Heart left ventricle (tissue), 16 donors: ENCODE results near the gene ATF4. TPM values are rescaled to one million over a fixed set of nuclear protein-coding genes. Genes with fewer than 3 reads are reported as not detected.

ENCODE experiments used
- ATAC-seq, 4 donors: fragments of 200-7000 bp; cut with Tn5 transposase; one replicate each; pipeline ENCODE4 v1.9.1; 2020 to 2022; ENCODE audit warnings: moderate library complexity in 4 of 4, mild to moderate bottlenecking in 3 of 4, moderate number of reproducible peaks in 1 of 4
- DNase-seq, 5 donors: peaks; one replicate each; pipeline ENCODE4 v3.0.0-alpha.2; 2020
- H3K27ac ChIP-seq, 12 donors: fragments of 200-600 bp; sonication (generic) in 4 of 12; one replicate each; pipeline versions ENCODE4 v1.5.0 to v1.8.0; 2016 to 2022; ENCODE audit warnings: mild to moderate bottlenecking in 2 of 12
- H3K27me3 ChIP-seq, 9 donors: fragments of 200-600 bp; sonication (generic) in 2 of 9; one replicate each; pipeline versions ENCODE4 v1.5.1 to v1.8.0; 2016 to 2022; ENCODE audit warnings: mild to moderate bottlenecking in 3 of 9
- H3K36me3 ChIP-seq, 9 donors: fragments of 200-600 bp; sonication (generic) in 2 of 9; one replicate each; pipeline versions ENCODE4 v1.5.0 to v1.8.0; 2018 to 2022; ENCODE audit warnings: mild to moderate bottlenecking in 2 of 9
- H3K4me1 ChIP-seq, 12 donors: fragments of 200-600 bp; sonication (generic) in 4 of 12; one replicate each; pipeline versions ENCODE4 v1.5.0 to v1.8.0; 2016 to 2022; ENCODE audit warnings: mild to moderate bottlenecking in 3 of 12
- H3K4me3 ChIP-seq, 12 donors: fragments of 200-600 bp; sonication (generic) in 4 of 12; one replicate each; pipeline versions ENCODE4 v1.5.0 to v1.8.0; 2017 to 2022; ENCODE audit warnings: mild to moderate bottlenecking in 9 of 12, moderate library complexity in 4 of 12
- H3K9me3 ChIP-seq, 12 donors: fragments of 200-600 bp; sonication (generic) in 4 of 12; one replicate each; pipeline versions ENCODE4 v1.5.0 to v1.8.0; 2016 to 2022; ENCODE audit warnings: mild to moderate bottlenecking in 1 of 12
- CTCF ChIP-seq, 12 donors: fragments of 200-600 bp; sonication (generic) in 4 of 12; IDR thresholded peaks; one replicate each; pipeline versions ENCODE4 v1.5.0 to v1.8.0; 2018 to 2022; ENCODE audit warnings: antibody characterized with exemption in 12 of 12, mild to moderate bottlenecking in 5 of 12
- POLR2A ChIP-seq, 2 donors: fragments of 450-650 bp; IDR thresholded peaks; one replicate each; pipeline ENCODE4 v1.6.1; 2017; ENCODE audit warnings: antibody characterized with exemption in 2 of 2, mild to moderate bottlenecking in 2 of 2, moderate library complexity in 2 of 2
- WGBS, 4 donors: extraction: QIAGEN DNeasy Blood & Tissue Kit in 2 of 4; methylation state at CpG; one replicate each; pipeline versions ENCODE4 v1.1.5 to v1.1.7; 2013 to 2018; 5-methylcytosine and 5-hydroxymethylcytosine counted together
- intact Hi-C, 10 donors: fragments of 100-400 bp; cut with DNase I; formaldehyde crosslinking; loops; one replicate each; pipeline versions ENCODE4 v1.11.1 to v1.14.2; 2022
- polyA plus RNA-seq, 2 donors: library from polyadenylated mRNA; stranded (reverse); fragments of 200-250 nt; gene quantifications; one replicate each; pipeline ENCODE4 v1.2.3, GENCODE V29; 2013
- total RNA-seq, 9 donors: library from RNA; depleted of rRNA in 2 of 9; stranded (reverse); fragments of >200 nt in 2 of 9; fragmentation: NEBNext Ultra II Directional in 3 of 9; extraction: Animal tissue kit (Norgen Biotek cat#: 25700) in 3 of 9; gene quantifications; one replicate each; pipeline versions ENCODE4 v1.1.0 to v1.2.4, GENCODE V29; 2016 to 2023
- donor health status: ischemic (EF 13 %, LVEDD 7.1; RV severe dilation, severe dysfunction).
- donor health status: healthy with polysubstance abuse.
- donor health status: DM: no; HTN: yes; CAD: no.
- donor health status: DM: no; HTN: no; CAD: no.
- donor health status: ischemic (EF 25% LVEDD 6.9; RV normal size, moderate dysfunction).
- donor health status: ischemic (EF 25% LVEDD 5.7; RV mildly dilated, moderate dysfunction).
- donor health status: healthy.
- donor health status: DM: yes; HTN: yes; CAD: no.
- donor health status: ischemic (EF 35%, LVEDD 5.7; RV mildly dilated, moderate dysfunction).
- donor health status: nonischemic (EF 11% LVEDD 7.7; RV severe dilation, severe dysfunction).
- donor health status: DM: yes; HTN: yes; CAD: no.
- donor health status: PGD.
- donor health status: ischemic (EF 29% LVEDD 5.4; RV normal size, mild dysfunction).
- donor health status: nonischemic (EF 23%, LVEDD 6.1; RV moderate dilation, normal function).

Gene ATF4
- total and polyA plus RNA-seq, 11 donors, result 117 to 458 (median 176) TPM

- intact Hi-C loops, result no loop called here
- peaks cover 0 to 16% (median 0%) of the 10 kb centered on the region in 12 donors for H3K4me1 ChIP-seq
- WGBS, 4 donors, result 59 to 100% (median 91%) methylated on average over 3 of the region's 3 CpGs
- ATAC-seq, result no peak
- DNase-seq, result no peak
- no peak overlapping the region for H3K27ac ChIP-seq
- H3K4me3 ChIP-seq, result no peak overlapping the region
- no peaks in the 10 kb centered on the region for H3K9me3 ChIP-seq
- no peaks in the 10 kb centered on the region for H3K27me3 ChIP-seq
- TF ChIP-seq POLR2A (IDR thresholded peaks at IDR 0.05) (no peak), CTCF (IDR thresholded peaks at IDR 0.05) (no peak)
- H3K36me3 ChIP-seq, result no peaks in the 10 kb centered on the region
Measured at GRCh38 chr22:39482768-39483167, 37.6 kb upstream of the ATF4 start.

- intact Hi-C loops, result no loop called here
- Histone ChIP-seq H3K27me3 (no peaks in the 10 kb centered on the region), H3K4me1 (peaks cover 0 to 17% (median 0%) of the 10 kb centered on the region in 12 donors), H3K36me3 (peaks cover 0 to 9% (median 0%) of the 10 kb centered on the region in 9 donors), H3K4me3 (no peak overlapping the region), H3K9me3 (no peaks in the 10 kb centered on the region), H3K27ac (peak overlapping the region in 1 of 12 donors; percentile 22)
- TF ChIP-seq CTCF (IDR thresholded peaks at IDR 0.05) (no peak), POLR2A (IDR thresholded peaks at IDR 0.05) (no peak)
- DNase-seq (peak in 1 of 5 donors; percentile 55), ATAC-seq (peak in 3 of 4 donors; percentile 18 to 66 (median 26))
- 70 to 84% (median 81%) methylated on average over 24 to 45 of the region's 45 CpGs for WGBS, 4 donors
Measured at GRCh38 chr22:39486951-39487825, 33.2 kb upstream of the ATF4 start.

GRCh38 chr22:39487826-39488520, 32.4 kb upstream of the ATF4 start:
- DNase-seq (no peak), ATAC-seq (no peak)
- Histone ChIP-seq H3K4me3 (no peak overlapping the region), H3K9me3 (no peaks in the 10 kb centered on the region), H3K4me1 (peaks cover 0 to 17% (median 0%) of the 10 kb centered on the region in 12 donors), H3K27ac (no peak overlapping the region), H3K27me3 (no peaks in the 10 kb centered on the region), H3K36me3 (peaks cover 0 to 9% (median 0%) of the 10 kb centered on the region in 9 donors)
- 96 to 97% (median 97%) methylated on average over 42 to 70 of the region's 70 CpGs for WGBS, 4 donors
- intact Hi-C loops, result no loop called here
- TF ChIP-seq POLR2A (IDR thresholded peaks at IDR 0.05), result no peak
- no peak for TF ChIP-seq CTCF (IDR thresholded peaks at IDR 0.05)

- 91 to 95% (median 94%) methylated on average over 25 to 39 of the region's 39 CpGs for WGBS, 4 donors
- Histone ChIP-seq H3K9me3 (no peaks in the 10 kb centered on the region), H3K36me3 (peaks cover 0 to 9% (median 0%) of the 10 kb centered on the region in 9 donors), H3K4me1 (peaks cover 0 to 17% (median 0%) of the 10 kb centered on the region in 12 donors), H3K4me3 (no peak overlapping the region), H3K27me3 (no peaks in the 10 kb centered on the region), H3K27ac (no peak overlapping the region)
- DNase-seq (no peak), ATAC-seq (no peak)
- intact Hi-C loops, result no loop called here
- TF ChIP-seq POLR2A (IDR thresholded peaks at IDR 0.05) (no peak), CTCF (IDR thresholded peaks at IDR 0.05) (no peak)
Measured at GRCh38 chr22:39488563-39489083, 31.7 kb upstream of the ATF4 start.
